ENCODE results near the gene ESF1. TPM values are rescaled to one million over a fixed set of nuclear protein-coding genes. Genes with fewer than 3 reads are reported as not detected.

ESF1 gene
- total and polyA plus RNA-seq, 9 donors: 11.6 to 20.4 (median 15.6) TPM

DNA sequence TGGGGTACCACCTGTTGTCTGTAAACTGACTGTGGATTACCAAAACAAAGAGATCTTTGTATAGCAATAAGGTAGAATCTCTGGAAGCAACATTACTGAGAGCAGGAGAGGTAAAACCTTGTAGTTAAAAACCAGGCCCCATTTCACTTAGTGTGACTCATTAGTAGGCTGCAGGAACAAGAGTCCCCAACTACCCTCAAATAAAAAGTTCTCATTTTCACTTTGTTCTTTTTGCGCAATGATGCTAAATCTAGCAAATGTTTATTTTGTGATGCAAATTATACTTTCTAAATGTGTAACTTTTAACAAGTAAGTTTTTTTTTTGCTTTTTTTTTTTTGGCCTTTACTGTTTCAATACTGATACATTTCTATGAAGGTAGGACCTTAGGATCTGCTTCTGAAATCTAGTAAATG lies 67.1 kb downstream of the ESF1 start:
- H3K36me3 ChIP-seq (ENCODE audit: control insufficient read depth, insufficient read depth, low read length): peaks cover 28% of the 10 kb centered on the region
- H3K27me3 ChIP-seq (ENCODE audit: control insufficient read depth, insufficient read depth, low read length): no peaks in the 10 kb centered on the region
- H3K4me1 ChIP-seq (ENCODE audit: control insufficient read depth, insufficient read depth, low read length): no peaks in the 10 kb centered on the region
- H3K4me3 ChIP-seq (ENCODE audit: low read length): no peak overlapping the region
- no peaks in the 10 kb centered on the region for H3K9me3 ChIP-seq (replicated peaks; ENCODE audit: control insufficient read depth, low read depth, low read length)
- no peak overlapping the region for H3K27ac ChIP-seq (ENCODE audit: low read length)
- no peak for DNase-seq
- no CpG with 5 or more reads among the region's 1 CpG for WGBS (ENCODE audit: insufficient coverage)

DNA sequence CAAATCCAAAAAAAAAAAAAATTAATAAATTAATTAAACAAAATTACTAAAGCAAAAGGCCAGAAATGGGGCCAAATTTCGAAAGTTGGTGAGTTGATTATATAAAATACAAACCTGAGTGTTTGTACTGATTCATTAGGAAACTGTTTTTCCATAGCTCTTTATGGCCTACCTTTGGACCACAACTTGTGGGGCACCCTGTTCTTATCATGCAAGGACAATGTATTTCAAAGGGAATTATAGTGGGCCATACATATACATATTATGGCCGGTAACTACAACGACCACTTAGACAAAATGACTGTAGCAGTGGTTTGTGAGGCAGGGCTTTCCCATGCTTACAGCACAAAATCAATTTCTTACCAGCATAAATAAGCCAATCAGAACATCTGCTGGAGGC lies 69.5 kb downstream of the ESF1 start:
- DNase-seq: no peak
- no peaks in the 10 kb centered on the region for H3K4me1 ChIP-seq (ENCODE audit: control insufficient read depth, insufficient read depth, low read length)
- no CpG with 5 or more reads among the region's 3 CpGs for WGBS (ENCODE audit: insufficient coverage)
- no peaks in the 10 kb centered on the region for H3K27me3 ChIP-seq (ENCODE audit: control insufficient read depth, insufficient read depth, low read length)
- H3K9me3 ChIP-seq (replicated peaks; ENCODE audit: control insufficient read depth, low read depth, low read length): peaks cover 7% of the 10 kb centered on the region
- no peak overlapping the region for H3K27ac ChIP-seq (ENCODE audit: low read length)
- H3K36me3 ChIP-seq (ENCODE audit: control insufficient read depth, insufficient read depth, low read length): peaks cover 26% of the 10 kb centered on the region
- H3K4me3 ChIP-seq (ENCODE audit: low read length): no peak overlapping the region

DNA sequence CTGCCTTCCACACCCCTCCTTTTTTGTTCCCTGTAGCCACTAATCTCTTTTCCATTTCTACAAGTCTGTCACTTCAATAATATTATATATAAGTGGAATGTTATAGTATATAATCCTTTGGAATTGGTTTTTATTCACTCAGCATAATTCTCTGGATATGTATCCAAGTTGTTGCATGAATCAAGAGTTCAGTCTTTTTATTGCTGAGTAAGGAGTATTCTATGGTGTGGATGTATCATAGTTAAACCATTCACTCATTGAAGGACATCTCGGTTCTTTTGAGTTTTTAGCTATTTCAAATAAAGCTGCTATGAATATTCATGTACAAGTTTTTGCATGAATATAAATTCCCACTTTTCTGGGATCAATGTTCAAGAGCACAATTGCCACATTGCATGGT lies 76.5 kb downstream of the ESF1 start:
- Histone ChIP-seq H3K4me1 (ENCODE audit: control insufficient read depth, insufficient read depth, low read length) (no peaks in the 10 kb centered on the region), H3K9me3 (replicated peaks; ENCODE audit: control insufficient read depth, low read depth, low read length) (peaks cover 7% of the 10 kb centered on the region), H3K4me3 (ENCODE audit: low read length) (no peak overlapping the region), H3K27ac (ENCODE audit: low read length) (no peak overlapping the region), H3K27me3 (ENCODE audit: control insufficient read depth, insufficient read depth, low read length) (no peaks in the 10 kb centered on the region), H3K36me3 (ENCODE audit: control insufficient read depth, insufficient read depth, low read length) (peaks cover 2% of the 10 kb centered on the region)
- DNase-seq: peak; percentile 16
- WGBS (ENCODE audit: insufficient coverage): no CpG with 5 or more reads among the region's 1 CpG

GRCh38 chr20:13703265-13703664 lies 81.5 kb downstream of the ESF1 start:
- WGBS (ENCODE audit: insufficient coverage): no CpG with 5 or more reads among the region's 9 CpGs
- no peak overlapping the region for H3K27ac ChIP-seq (ENCODE audit: low read length)
- no peaks in the 10 kb centered on the region for H3K9me3 ChIP-seq (replicated peaks; ENCODE audit: control insufficient read depth, low read depth, low read length)
- DNase-seq: no peak
- H3K27me3 ChIP-seq (ENCODE audit: control insufficient read depth, insufficient read depth, low read length): no peaks in the 10 kb centered on the region
- H3K4me1 ChIP-seq (ENCODE audit: control insufficient read depth, insufficient read depth, low read length): no peaks in the 10 kb centered on the region
- H3K36me3 ChIP-seq (ENCODE audit: control insufficient read depth, insufficient read depth, low read length): no peaks in the 10 kb centered on the region
- H3K4me3 ChIP-seq (ENCODE audit: low read length): no peak overlapping the region

DNA sequence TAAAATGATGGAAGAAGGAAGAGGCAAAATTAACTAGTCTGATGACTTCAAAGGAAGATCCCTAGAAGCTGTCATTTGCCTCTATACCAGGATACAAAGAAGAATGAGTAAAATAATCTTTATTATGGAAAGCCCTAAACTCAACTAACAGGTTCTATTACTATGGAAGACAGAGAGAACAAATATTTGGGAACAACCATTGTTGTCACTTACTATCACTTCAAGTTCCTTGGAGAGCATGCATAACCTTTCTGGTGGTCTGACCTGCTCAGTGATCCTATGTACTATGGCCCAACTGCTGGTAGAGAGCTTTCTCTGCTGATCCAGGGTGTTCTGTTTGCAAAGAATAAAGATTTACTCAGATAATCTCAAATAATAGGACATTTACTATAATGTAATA lies 83.2 kb downstream of the ESF1 start:
- no peaks in the 10 kb centered on the region for H3K27me3 ChIP-seq (ENCODE audit: control insufficient read depth, insufficient read depth, low read length)
- H3K4me1 ChIP-seq (ENCODE audit: control insufficient read depth, insufficient read depth, low read length): no peaks in the 10 kb centered on the region

GRCh38 chr20:13700761-13701160 lies 84.0 kb downstream of the ESF1 start:
- Histone ChIP-seq H3K27ac (ENCODE audit: low read length) (no peak overlapping the region), H3K9me3 (replicated peaks; ENCODE audit: control insufficient read depth, low read depth, low read length) (no peaks in the 10 kb centered on the region), H3K36me3 (ENCODE audit: control insufficient read depth, insufficient read depth, low read length) (no peaks in the 10 kb centered on the region), H3K4me1 (ENCODE audit: control insufficient read depth, insufficient read depth, low read length) (no peaks in the 10 kb centered on the region), H3K4me3 (ENCODE audit: low read length) (no peak overlapping the region), H3K27me3 (ENCODE audit: control insufficient read depth, insufficient read depth, low read length) (no peaks in the 10 kb centered on the region)
- DNase-seq: no peak

More for the DNA sequence above, 83.2 kb downstream of the ESF1 start:
- DNase-seq: no peak
- no peak overlapping the region for H3K4me3 ChIP-seq (ENCODE audit: low read length)
- no peak overlapping the region for H3K27ac ChIP-seq (ENCODE audit: low read length)
- H3K36me3 ChIP-seq (ENCODE audit: control insufficient read depth, insufficient read depth, low read length): no peaks in the 10 kb centered on the region
- no peaks in the 10 kb centered on the region for H3K9me3 ChIP-seq (replicated peaks; ENCODE audit: control insufficient read depth, low read depth, low read length)

DNA sequence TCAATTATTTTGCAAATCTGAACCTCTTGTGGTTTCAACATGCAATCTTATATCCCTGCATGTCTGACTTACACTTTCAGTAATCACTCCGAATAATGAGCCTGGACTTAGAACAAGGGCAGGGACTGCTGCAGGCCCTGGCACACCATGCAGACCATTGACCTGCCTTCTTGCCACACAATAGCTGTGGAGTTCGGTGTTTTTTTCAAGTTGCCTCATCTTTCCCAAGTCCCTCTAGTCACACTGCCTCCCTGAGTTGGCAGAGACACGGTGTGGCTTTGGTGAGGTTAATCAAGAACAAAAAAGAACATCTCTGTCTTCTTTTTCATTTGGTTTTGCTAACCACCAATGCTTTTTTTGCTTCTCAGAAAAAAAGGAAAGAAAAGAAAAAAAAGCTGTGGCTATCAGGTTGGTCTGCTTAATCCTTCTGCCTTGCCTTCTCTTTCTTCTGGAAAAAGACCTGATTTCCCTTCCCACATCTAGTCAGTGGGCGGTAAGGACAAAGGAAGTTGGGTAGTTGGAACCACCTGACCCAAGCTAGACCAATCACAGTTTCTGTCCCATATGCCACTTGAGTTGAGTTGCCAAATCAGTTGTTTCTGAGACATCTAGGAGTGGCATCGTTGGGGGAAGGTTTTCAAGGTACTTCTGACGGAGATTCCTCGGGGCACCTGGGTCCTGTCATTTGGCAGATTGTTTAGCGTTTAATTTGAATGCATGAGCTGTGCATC lies 90.1 kb downstream of the ESF1 start:
- Histone ChIP-seq H3K27ac (ENCODE audit: low read length) (no peak overlapping the region), H3K4me3 (ENCODE audit: low read length) (no peak overlapping the region), H3K36me3 (ENCODE audit: control insufficient read depth, insufficient read depth, low read length) (no peaks in the 10 kb centered on the region), H3K27me3 (ENCODE audit: control insufficient read depth, insufficient read depth, low read length) (no peaks in the 10 kb centered on the region), H3K4me1 (ENCODE audit: control insufficient read depth, insufficient read depth, low read length) (no peaks in the 10 kb centered on the region), H3K9me3 (replicated peaks; ENCODE audit: control insufficient read depth, low read depth, low read length) (no peaks in the 10 kb centered on the region)
- WGBS (ENCODE audit: insufficient coverage): 92% methylated on average over 2 of the region's 8 CpGs
- no peak for DNase-seq

DNA sequence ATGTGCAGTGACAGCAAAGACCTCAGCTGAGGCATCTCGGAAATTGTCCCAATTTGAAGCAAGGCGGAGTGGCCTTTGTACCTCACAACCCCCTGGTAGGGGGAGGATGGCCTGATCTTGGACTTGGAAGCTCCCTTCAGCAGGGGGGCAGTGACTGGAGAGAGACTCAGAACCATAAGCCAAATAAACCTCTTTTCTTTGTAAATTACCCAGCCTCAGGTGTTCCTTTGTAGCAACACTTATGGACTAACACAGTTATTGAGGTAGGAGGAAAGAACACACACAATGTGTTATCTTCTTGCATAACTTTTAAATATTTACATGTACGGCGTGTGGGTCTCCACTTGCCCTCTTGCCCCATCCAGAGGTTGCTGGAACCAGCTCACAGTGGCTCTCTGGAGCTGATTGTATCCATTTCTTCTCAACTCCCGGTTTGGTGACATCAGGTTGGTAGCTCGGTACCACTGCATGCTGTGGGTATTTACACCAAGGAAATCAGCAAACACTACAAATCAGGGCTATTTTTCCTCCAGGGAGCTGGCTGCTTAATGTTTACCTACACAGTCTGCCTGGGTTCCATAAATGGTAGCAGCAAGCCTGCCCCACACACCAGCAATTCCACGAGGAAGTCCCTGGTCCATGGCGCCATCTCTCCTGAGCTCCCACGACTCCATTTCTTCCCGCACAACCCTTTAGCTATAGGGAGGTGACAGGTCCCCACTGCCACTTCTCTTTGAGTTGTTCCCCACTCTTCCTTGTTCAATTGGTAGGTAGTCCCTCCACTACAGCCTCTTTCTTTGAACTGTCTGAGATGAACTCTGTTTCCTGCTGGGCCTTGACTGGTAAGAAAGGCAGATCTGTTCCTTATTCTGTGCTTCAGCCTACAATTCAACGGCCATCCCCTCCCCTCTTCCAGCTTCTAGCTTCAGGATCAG lies 91.7 kb downstream of the ESF1 start:
- DNase-seq: no peak
- no peak overlapping the region for H3K4me3 ChIP-seq (ENCODE audit: low read length)
- H3K36me3 ChIP-seq (ENCODE audit: control insufficient read depth, insufficient read depth, low read length): no peaks in the 10 kb centered on the region
- H3K9me3 ChIP-seq (replicated peaks; ENCODE audit: control insufficient read depth, low read depth, low read length): no peaks in the 10 kb centered on the region
- H3K27ac ChIP-seq (ENCODE audit: low read length): no peak overlapping the region
- 96% methylated on average over 10 of the region's 11 CpGs for WGBS (ENCODE audit: insufficient coverage)
- H3K4me1 ChIP-seq (ENCODE audit: control insufficient read depth, insufficient read depth, low read length): no peaks in the 10 kb centered on the region
- H3K27me3 ChIP-seq (ENCODE audit: control insufficient read depth, insufficient read depth, low read length): no peaks in the 10 kb centered on the region

DNA sequence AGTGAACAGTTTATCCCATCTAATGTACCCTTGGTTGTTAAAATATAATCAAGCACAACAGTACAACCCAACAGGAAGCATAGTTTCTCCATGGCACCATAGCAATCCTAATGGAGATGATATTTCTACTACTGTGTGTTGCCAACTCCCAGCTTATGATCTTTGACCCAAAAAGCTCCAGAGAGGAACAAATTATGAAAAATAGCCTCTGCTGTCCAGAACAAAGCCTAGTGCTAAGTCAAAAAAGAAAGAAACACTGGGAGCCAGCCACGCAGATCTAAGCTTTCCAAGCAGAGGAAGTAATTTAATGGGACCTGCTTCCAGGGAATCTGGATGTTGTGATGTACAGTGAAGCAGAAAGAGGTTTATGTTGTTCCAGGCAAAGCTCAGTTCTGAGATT lies 93.8 kb downstream of the ESF1 start:
- Histone ChIP-seq H3K4me3 (ENCODE audit: low read length) (no peak overlapping the region), H3K4me1 (ENCODE audit: control insufficient read depth, insufficient read depth, low read length) (no peaks in the 10 kb centered on the region), H3K27ac (ENCODE audit: low read length) (no peak overlapping the region), H3K9me3 (replicated peaks; ENCODE audit: control insufficient read depth, low read depth, low read length) (no peaks in the 10 kb centered on the region), H3K27me3 (ENCODE audit: control insufficient read depth, insufficient read depth, low read length) (no peaks in the 10 kb centered on the region), H3K36me3 (ENCODE audit: control insufficient read depth, insufficient read depth, low read length) (no peaks in the 10 kb centered on the region)
- WGBS (ENCODE audit: insufficient coverage): 30% methylated on average over 1 of the region's 1 CpG
- peak; percentile 92 for DNase-seq

- no peaks in the 10 kb centered on the region for H3K9me3 ChIP-seq (replicated peaks; ENCODE audit: control insufficient read depth, low read depth, low read length)
- H3K4me1 ChIP-seq (ENCODE audit: control insufficient read depth, insufficient read depth, low read length): no peaks in the 10 kb centered on the region
- H3K36me3 ChIP-seq (ENCODE audit: control insufficient read depth, insufficient read depth, low read length): no peaks in the 10 kb centered on the region
- WGBS (ENCODE audit: insufficient coverage): 80% methylated on average over 1 of the region's 3 CpGs
- DNase-seq: no peak
- H3K27ac ChIP-seq (ENCODE audit: low read length): no peak overlapping the region
- no peaks in the 10 kb centered on the region for H3K27me3 ChIP-seq (ENCODE audit: control insufficient read depth, insufficient read depth, low read length)
- H3K4me3 ChIP-seq (ENCODE audit: low read length): no peak overlapping the region
Observed at GRCh38 chr20:13687815-13688214, 96.9 kb downstream of the ESF1 start.

All from muscle of leg (tissue), 11 donors.